GM12891 (cell line): ENCODE measurements around the gene ZPR1.

ENCODE experiments used
- PAX5 ChIP-seq: IDR thresholded peaks from 2 replicates; pipeline ENCODE4 v1.6.1; 2011; ENCODE audit warnings: low read length, moderate library complexity, mild to moderate bottlenecking; ENCODE audit not compliant: insufficient read depth, severe bottlenecking
- POLR2A ChIP-seq: IDR thresholded peaks from 2 replicates; pipeline ENCODE4 v1.6.1; 2011; ENCODE audit warnings: low read depth, low read length, control low read depth
- POLR2AphosphoS5 ChIP-seq: IDR thresholded peaks from 2 replicates; pipeline ENCODE4 v1.6.1; 2011; ENCODE audit warnings: low read depth, low read length, control low read depth
- POU2F2 ChIP-seq: IDR thresholded peaks from 2 replicates; pipeline ENCODE4 v1.6.1; 2011; ENCODE audit warnings: low read depth, mild to moderate bottlenecking, control low read depth, low read length, moderate library complexity
- SPI1 ChIP-seq: IDR thresholded peaks from 2 replicates; pipeline ENCODE4 v1.6.1; 2011; ENCODE audit warnings: low read depth, low read length, control low read depth
- TAF1 ChIP-seq: IDR thresholded peaks from 2 replicates; pipeline ENCODE4 v1.6.1; 2011; ENCODE audit warnings: low read depth, low read length, control low read depth

DNA sequence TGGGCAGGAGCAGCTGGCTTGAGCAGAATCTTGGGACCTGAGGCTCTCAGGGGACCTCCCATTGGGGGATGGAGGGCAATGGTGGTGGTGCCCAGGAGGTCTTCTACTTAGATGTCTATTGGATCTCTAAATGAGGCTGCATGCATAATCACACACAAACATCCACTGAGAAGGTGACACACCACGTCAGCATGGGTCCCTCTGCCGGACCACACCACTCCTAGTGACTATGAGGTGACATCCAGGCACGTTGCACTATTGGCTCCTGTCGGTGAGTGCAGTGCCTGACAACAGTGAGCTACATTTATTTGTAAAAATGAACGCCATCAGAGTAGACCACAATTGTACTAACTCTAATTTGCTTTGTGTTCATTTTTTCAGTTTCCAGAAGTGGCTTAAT is 37.6 kb upstream of the ZPR1 start:
- TF ChIP-seq POLR2A (no peak), POLR2AphosphoS5 (no peak), TAF1 (no peak), POU2F2 (no peak), SPI1 (no peak), PAX5 (no peak)
